Duodenal mucosa (tissue), 2 donors: ENCODE measurements around the gene MTHFR.

Experiments used
- H3K27ac ChIP-seq: one replicate; pipeline ENCODE4 v1.7.0; 2013; ENCODE audit warnings: low read depth, low read length
- H3K27me3 ChIP-seq, 2 donors: one replicate each; pipeline ENCODE4 v1.7.0; 2013; ENCODE audit warnings: low read length in 2 of 2, control low read depth in 1 of 2; ENCODE audit not compliant: insufficient read depth in 2 of 2, control insufficient read depth in 1 of 2
- H3K36me3 ChIP-seq, 2 donors: one replicate each; pipeline ENCODE4 v1.7.0; 2013; ENCODE audit warnings: low read length in 2 of 2, control low read depth in 1 of 2; ENCODE audit not compliant: insufficient read depth in 2 of 2, control insufficient read depth in 1 of 2
- H3K4me1 ChIP-seq, 2 donors: one replicate each; pipeline ENCODE4 v1.7.0; 2013; ENCODE audit warnings: low read length in 2 of 2, control low read depth in 1 of 2; ENCODE audit not compliant: insufficient read depth in 2 of 2, control insufficient read depth in 1 of 2
- H3K4me3 ChIP-seq, 2 donors: one replicate each; pipeline ENCODE4 v1.7.0; 2013; ENCODE audit warnings: low read length in 2 of 2, low read depth in 1 of 2
- H3K9ac ChIP-seq, 2 donors: one replicate each; pipeline ENCODE4 v1.7.0; 2013; ENCODE audit warnings: low read length in 2 of 2, low read depth in 1 of 2
- H3K9me3 ChIP-seq, 2 donors: one replicate each; pipeline ENCODE4 v1.7.0; 2013; ENCODE audit warnings: low read length in 2 of 2, control low read depth in 1 of 2; ENCODE audit not compliant: control insufficient read depth in 1 of 2

Gene MTHFR

GRCh38 chr1:11831945-11832725 is 26.4 kb upstream of the MTHFR start:
- H3K9me3 ChIP-seq, result no peaks in the 10 kb centered on the region
- H3K36me3 ChIP-seq, result peaks cover 56 to 91% of the 10 kb centered on the region in 2 donors
- peaks cover 0 to 5% of the 10 kb centered on the region in 2 donors for H3K4me1 ChIP-seq
- H3K27ac ChIP-seq, result no peak overlapping the region
- no peaks in the 10 kb centered on the region for H3K27me3 ChIP-seq
- no peak overlapping the region for H3K4me3 ChIP-seq
- no peak overlapping the region for H3K9ac ChIP-seq

GRCh38 chr1:11828511-11828910 is 22.7 kb upstream of the MTHFR start:
- Histone ChIP-seq H3K4me3 (no peak overlapping the region), H3K36me3 (peaks cover 40 to 89% of the 10 kb centered on the region in 2 donors), H3K27me3 (no peaks in the 10 kb centered on the region)

GRCh38 chr1:11826946-11827345 is 21.2 kb upstream of the MTHFR start:
- Histone ChIP-seq H3K36me3 (peaks cover 32 to 81% of the 10 kb centered on the region in 2 donors), H3K9me3 (no peaks in the 10 kb centered on the region), H3K4me3 (no peak overlapping the region), H3K4me1 (no peaks in the 10 kb centered on the region), H3K27me3 (no peaks in the 10 kb centered on the region), H3K9ac (no peak overlapping the region), H3K27ac (no peak overlapping the region)

More at GRCh38 chr1:11828511-11828910, 22.7 kb upstream of the MTHFR start:
- Histone ChIP-seq H3K27ac (no peak overlapping the region), H3K4me1 (no peaks in the 10 kb centered on the region), H3K9ac (no peak overlapping the region), H3K9me3 (no peaks in the 10 kb centered on the region)

GRCh38 chr1:11825131-11825530 is 19.4 kb upstream of the MTHFR start:
- Histone ChIP-seq H3K4me3 (no peak overlapping the region), H3K9ac (no peak overlapping the region), H3K27me3 (no peaks in the 10 kb centered on the region), H3K9me3 (no peaks in the 10 kb centered on the region), H3K36me3 (peaks cover 31 to 70% of the 10 kb centered on the region in 2 donors), H3K4me1 (no peaks in the 10 kb centered on the region), H3K27ac (no peak overlapping the region)

- peaks cover 17 to 69% of the 10 kb centered on the region in 2 donors for H3K36me3 ChIP-seq
- no peak overlapping the region for H3K9ac ChIP-seq
- no peaks in the 10 kb centered on the region for H3K9me3 ChIP-seq
- no peak overlapping the region for H3K4me3 ChIP-seq
- H3K27ac ChIP-seq, result no peak overlapping the region
- H3K4me1 ChIP-seq, result no peaks in the 10 kb centered on the region
- H3K27me3 ChIP-seq, result no peaks in the 10 kb centered on the region
Observed at GRCh38 chr1:11823366-11824137, 17.8 kb upstream of the MTHFR start.

- Histone ChIP-seq H3K27me3 (no peaks in the 10 kb centered on the region), H3K9me3 (no peaks in the 10 kb centered on the region), H3K27ac (no peak overlapping the region), H3K4me1 (peaks cover 0 to under 1% of the 10 kb centered on the region in 2 donors), H3K9ac (no peak overlapping the region), H3K4me3 (no peak overlapping the region), H3K36me3 (peaks cover 16 to 64% of the 10 kb centered on the region in 2 donors)
Observed at GRCh38 chr1:11822091-11822490, 16.3 kb upstream of the MTHFR start.

GRCh38 chr1:11817192-11817591 is 11.4 kb upstream of the MTHFR start:
- H3K4me1 ChIP-seq, result peaks cover 3 to 4% of the 10 kb centered on the region in 2 donors
- H3K4me3 ChIP-seq, result no peak overlapping the region
- H3K36me3 ChIP-seq, result peaks cover 18 to 54% of the 10 kb centered on the region in 2 donors
- no peaks in the 10 kb centered on the region for H3K9me3 ChIP-seq
- no peak overlapping the region for H3K27ac ChIP-seq
- no peaks in the 10 kb centered on the region for H3K27me3 ChIP-seq
- H3K9ac ChIP-seq, result no peak overlapping the region

- H3K36me3 ChIP-seq, result peaks cover 17 to 53% of the 10 kb centered on the region in 2 donors
- H3K9ac ChIP-seq, result no peak overlapping the region
Observed at GRCh38 chr1:11813021-11813420, 7.3 kb upstream of the MTHFR start.

GRCh38 chr1:11807133-11807532 is 1.4 kb upstream of the MTHFR start:
- Histone ChIP-seq H3K27me3 (no peaks in the 10 kb centered on the region), H3K4me1 (peaks cover 46% of the 10 kb centered on the region in 2 donors), H3K4me3 (peak overlapping the region; percentile 67 to 96), H3K9ac (peak overlapping the region; percentile 55 to 87), H3K36me3 (peaks cover 3 to 21% of the 10 kb centered on the region in 2 donors), H3K27ac (no peak overlapping the region), H3K9me3 (no peaks in the 10 kb centered on the region)

More at GRCh38 chr1:11813021-11813420, 7.3 kb upstream of the MTHFR start:
- H3K4me1 ChIP-seq, result peaks cover 3 to 4% of the 10 kb centered on the region in 2 donors
- no peak overlapping the region for H3K27ac ChIP-seq
- H3K9me3 ChIP-seq, result no peaks in the 10 kb centered on the region
- H3K4me3 ChIP-seq, result no peak overlapping the region
- H3K27me3 ChIP-seq, result no peaks in the 10 kb centered on the region

- peaks cover 50 to 51% of the 10 kb centered on the region in 2 donors for H3K4me1 ChIP-seq
- H3K27ac ChIP-seq, result peak overlapping the region; percentile 99
- peaks cover 4 to 21% of the 10 kb centered on the region in 2 donors for H3K36me3 ChIP-seq
- no peaks in the 10 kb centered on the region for H3K27me3 ChIP-seq
- H3K9ac ChIP-seq, result peak overlapping the region; percentile 55 to 87
- peak overlapping the region; percentile 67 to 96 for H3K4me3 ChIP-seq
- H3K9me3 ChIP-seq, result no peaks in the 10 kb centered on the region
Observed at GRCh38 chr1:11806307-11806936, 658 bp upstream of the MTHFR start.
